Fibroblast of the conjunctiva (primary cell): ENCODE results near the gene SDC1.

Experiments used
- DNase-seq: peaks from one replicate; pipeline ENCODE4 v3.0.0-alpha.2; 2010; ENCODE audit warnings: low read depth

The SDC1 gene

DNA sequence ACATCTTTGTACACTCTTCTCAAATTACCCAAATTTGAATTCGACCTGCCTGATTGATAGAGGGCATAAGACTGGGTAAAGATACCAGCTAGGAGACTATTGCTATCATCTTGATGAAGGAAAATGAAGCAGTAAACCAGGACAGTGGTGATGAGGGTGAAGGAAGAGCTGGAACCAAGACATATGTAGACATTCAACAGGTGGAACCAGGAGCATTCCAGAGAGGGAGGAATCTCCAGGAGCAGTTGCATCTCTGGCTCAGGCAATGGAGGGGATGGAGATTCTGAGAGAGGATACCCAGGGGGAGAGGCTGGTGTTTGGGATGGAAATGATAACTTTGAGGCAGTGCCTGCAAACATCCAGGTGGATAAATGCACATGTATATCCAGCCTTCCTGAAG is 41.6 kb downstream of the SDC1 start:
- DNase-seq: no peak

DNA sequence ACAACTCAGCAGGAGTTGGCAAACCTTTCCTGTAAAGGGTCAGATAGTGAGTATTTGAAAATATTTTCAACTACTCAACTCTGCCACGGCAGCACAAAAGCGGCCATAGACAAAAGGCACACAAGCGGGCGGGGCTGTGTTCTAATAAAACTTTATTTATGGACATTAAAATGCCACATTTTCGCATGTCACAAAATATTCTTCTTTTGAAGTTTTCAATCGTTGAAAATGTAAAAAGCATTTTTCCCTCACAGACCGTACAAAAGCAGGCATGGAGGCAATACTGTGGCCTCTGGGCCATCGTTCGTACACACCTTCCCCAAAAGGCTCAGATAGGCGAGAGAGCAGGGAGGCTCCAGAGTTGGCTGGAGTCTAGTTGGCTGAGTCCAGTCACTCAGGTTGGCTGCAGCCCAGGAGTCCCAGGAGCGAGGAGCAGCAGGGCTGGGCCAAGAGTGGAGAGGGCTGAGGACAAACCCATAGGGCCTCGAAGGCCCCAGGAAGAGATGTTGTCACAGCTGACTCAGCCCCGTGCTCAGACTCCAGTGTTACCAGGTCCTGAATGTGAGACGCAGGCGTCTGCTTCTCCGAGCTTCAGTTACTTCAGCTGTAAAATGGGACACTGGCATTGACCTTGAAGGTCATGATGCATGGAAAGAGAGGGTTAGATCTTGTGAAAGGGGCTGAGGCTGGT is 42.5 kb downstream of the SDC1 start:
- DNase-seq: no peak

DNA sequence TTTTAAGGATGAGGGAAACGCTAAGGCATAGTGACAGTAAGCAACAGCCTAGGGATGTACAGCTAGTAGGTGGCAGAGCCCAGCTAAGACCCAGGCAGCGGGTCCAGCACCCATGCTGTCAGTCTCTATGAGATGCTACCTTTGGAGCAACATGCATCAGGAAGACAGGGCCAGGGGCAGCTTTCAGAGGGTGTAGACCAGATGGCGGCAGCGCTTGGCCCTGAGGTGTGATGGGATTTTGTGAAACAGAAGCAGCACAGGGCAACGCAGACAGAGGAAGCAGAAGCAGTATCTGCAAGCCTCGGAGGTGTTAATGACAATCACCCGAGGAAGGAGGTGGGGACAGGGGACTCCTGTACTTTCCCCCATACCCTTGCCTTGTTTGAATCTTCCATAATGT is 43.2 kb downstream of the SDC1 start:
- DNase-seq: no peak

DNA sequence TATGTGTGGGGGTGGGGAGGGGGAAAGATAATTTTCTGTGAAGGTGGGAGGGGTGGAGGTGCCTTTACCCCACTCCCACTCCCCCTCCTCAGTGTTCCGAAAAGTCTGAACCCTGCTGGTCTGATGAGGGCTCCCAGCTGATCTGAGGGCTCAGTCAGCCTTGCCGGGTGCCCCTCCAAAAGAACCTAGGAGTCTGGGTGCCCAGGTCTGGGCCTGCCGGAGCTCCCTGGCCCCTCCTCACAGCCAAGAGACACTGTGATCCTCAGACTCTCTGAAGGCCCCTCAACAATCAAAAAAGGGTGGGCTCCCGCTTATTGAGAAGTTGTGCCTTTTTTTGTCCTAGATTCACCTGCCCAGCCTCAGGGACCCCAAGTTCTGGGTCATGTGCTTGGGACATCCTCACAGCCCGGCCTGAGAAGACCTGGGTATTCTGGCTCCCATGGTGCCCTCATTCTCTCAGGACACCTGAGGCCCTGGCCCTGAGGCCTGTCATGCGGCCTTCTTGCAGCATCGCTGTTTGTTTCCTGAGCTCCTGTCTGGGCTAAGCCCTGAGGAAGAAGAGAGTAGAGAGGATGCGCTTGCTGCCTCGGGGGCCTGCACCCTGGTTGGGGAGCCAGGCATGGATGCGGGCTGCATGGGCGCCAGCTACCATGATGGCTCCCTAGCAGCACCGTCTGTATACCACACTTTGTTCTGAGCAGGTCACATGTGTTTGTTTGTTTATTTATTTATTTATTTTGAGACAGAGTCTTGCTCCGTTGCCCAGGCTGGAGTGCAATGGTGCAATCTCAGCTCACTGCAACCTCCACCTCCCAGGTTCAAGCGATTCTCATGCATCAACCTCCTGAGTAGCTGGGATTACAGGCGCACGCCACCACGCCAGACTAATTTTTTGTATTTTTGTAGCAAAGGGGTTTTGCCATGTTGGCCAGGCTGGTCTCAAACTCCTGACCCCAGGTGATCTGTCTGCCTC is 44.0 kb downstream of the SDC1 start:
- DNase-seq: no peak

DNA sequence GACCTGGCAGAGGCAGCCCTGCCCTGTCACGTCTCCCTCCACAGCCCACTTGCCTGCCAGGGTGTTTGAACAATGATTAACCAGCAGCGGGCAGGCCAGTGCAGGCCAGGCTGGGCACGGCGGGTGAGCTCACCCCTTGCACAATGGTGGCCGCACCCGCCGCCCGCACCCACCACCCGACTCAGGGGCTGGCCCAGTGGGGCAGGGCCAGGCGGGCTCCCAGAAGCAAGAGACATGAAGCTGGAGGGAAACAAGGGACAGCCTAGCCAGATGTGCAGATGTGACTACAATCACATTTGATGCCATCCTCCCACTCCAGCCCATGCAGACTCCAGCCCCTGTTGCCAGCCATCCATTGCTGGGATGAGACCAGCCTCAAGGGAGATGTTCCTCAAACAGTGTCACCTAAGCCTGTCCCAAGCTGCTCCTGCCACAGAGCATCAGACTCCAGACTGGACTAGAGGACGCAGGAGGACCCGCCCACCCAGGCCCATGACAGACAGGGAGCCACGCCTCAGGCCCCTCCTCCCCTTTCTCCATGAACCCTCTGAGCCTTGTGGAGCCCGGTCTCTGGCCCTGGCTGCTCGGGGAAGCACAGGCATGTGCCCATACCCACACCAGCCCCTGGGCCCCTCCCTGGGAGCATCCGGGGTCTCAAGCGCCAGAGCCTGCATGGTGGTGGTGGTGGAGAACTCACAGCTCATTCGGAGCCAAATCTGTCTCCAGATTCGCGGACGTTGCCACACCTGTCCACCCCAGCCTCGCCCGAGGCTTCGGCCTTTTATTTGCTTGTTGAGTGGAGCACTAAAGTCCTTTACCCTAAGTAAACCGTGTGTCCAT is 45.0 kb downstream of the SDC1 start:
- DNase-seq: no peak

DNA sequence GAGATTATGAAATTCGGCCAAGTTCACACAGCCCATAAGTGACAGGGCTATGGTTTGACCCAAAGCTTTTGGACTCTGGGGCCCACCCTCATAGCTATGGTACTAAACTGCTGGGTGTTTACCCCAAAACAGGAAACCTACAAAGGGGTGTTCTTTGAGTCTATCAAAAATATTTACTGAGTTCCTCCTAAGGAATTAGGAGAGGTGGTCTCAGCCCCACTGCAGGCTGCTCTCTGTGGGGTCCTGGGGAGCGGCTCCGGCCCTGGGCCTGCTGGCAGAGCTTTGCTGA is 45.5 kb downstream of the SDC1 start:
- DNase-seq: no peak

DNA sequence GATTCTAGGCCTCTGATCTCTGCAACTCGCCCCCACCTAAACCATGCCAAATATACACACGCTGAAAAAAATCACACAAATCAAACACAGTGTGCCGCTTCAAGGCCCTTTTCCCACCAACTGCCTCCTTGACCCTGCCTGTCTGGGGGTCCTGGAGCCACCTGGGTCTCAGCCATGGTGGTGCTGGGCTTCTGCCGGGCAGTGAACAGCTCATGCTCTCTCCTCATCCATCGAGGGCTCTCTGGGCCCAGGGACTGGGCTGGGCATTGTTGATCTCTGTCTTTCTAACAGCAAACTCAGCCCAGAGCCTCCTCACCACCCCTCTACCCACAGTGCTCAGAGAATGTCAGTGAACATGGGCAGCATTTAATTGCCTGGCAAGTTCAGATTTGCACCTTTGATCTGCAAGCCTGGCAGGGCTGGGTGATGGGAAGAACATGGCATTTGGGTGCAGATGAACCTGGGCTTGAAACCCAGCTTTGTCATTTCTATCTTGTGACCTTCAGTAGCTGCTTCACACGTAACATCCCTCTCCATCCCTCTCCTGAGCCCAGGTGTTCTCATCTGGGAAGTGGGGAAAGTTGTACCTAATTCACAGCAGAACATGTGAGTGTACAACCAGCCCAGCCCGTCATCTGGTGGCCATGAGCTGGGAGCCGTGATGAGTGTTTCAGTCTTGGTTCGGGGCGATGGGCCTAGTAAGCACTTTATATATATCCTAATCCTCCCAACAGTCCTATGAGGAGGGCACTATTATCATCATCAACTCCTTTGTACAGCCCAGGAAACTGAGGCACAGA is 46.1 kb downstream of the SDC1 start:
- no peak for DNase-seq

DNA sequence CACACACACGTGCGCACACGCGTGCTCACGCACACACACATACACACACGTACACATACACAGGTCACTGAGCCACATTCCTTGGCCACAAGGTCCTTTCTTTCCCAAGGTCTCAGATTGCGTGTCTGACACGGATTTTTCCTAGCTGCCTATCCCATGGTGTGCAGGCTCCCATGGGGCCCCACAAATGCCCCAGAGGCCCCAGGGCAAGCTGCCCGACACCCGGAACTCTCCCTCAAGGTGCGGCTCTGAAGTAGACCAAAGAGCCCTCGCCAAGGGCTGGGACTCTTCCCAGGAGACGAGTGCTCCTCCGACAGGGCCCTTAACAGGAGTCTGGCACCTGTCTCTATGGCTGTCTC is 46.7 kb downstream of the SDC1 start:
- DNase-seq: no peak

DNA sequence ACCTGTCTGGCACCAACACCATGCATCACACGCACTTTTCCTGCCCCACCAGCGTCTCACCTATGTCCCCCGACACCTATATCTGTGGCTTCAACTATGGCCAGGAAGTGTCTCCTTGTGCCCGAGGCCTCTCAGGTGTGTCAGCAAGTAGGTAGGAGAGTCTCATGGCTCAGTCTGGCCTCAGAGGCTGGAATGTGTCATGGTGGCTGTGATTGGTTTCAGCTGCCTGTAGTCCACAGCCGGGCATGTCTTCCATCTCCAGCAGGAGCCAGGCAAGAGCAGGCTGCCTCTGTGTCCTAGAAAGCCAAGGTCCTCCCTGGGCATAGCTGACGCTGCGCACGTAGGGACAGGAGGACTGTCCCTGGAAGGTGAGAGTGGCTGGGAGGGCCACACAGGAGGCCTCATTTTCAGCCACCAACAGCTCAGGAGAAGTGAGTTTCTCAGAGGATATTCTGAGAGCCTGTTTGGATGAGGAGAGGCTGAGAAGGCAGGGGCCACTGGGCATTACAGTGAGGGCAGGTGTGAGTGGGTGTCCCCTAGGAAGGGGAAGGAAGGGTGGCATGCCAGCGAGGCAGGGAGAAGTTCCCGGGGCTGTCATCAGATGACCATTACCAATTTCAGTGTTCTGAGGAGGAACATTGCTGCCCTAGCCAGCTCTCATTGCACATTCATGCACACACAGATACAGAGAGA is 47.2 kb downstream of the SDC1 start:
- DNase-seq: no peak

DNA sequence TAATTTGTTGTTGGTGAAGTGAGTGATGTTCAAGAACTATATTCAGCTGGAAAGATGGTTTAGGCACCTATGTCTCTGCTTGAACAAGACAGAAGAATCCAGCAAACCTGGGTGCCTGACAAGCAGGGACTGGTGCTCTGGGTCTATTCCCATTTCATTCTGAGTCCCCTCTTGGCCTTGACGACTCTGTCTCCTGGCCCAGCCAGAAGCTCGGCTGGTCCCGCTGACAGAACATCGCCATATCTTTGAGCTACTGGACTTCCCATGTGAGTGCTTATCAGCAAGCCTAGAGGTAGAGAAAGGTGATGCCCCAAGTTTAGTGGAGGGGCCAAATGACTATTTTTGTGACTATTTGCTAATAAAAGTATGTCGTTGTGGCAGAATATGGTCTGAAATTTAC is 48.2 kb downstream of the SDC1 start:
- no peak for DNase-seq

DNA sequence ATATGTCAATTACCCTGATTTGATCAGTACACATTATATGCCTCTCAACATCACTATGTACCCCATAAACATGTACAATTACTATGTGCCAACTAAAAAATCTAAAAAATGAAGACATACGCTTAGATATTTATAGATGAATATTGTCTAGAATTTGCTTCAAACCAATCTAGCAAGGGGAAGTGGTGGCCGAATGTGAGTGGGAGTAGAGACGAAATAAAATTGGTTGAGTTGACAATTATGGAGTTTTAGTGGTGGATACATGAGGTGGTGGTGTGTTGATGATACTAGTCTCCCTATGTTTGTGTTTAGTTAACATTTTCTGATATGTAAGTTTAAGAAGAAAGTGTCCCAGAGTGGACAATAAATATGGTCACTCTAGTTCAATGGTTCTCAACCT is 49.0 kb downstream of the SDC1 start:
- no peak for DNase-seq

DNA sequence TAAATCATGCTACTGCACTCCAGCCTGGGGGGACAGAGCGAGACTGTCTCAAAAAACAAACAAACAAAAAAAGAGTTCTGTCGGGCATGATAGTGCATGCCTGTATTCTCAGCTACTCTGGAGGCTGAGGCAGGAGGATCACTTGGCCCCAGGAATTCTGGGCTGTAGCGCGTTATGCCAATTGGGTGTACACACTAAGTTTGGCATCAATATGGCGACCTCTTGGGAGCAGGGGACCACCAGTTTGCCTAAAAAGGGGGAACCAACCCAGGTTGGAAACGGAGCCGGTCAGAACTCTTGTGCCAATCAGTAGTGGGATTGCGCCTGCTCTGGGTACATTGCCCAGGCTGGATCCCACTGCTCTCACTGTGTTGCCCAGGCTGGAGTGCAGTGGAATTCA is 49.7 kb downstream of the SDC1 start:
- DNase-seq: no peak

DNA sequence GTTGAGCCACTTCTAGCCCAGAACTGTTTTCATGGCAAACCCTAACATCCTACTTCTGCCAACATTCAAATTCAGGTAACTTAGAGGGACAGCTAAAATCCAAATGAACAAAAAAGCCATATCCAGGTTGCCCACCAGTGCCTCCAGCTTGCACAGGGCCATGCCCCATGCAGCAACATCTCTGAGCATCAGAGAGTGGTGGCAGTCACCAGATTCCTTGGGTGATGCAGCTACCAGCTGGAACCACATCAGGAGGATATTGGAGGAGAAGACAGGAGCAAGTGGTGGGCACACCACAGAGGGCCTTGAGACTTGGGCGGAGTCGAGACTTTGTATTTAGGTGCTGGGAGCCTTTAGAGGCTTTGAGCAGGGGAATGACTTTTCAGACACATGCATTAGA is 50.5 kb downstream of the SDC1 start:
- no peak for DNase-seq

DNA sequence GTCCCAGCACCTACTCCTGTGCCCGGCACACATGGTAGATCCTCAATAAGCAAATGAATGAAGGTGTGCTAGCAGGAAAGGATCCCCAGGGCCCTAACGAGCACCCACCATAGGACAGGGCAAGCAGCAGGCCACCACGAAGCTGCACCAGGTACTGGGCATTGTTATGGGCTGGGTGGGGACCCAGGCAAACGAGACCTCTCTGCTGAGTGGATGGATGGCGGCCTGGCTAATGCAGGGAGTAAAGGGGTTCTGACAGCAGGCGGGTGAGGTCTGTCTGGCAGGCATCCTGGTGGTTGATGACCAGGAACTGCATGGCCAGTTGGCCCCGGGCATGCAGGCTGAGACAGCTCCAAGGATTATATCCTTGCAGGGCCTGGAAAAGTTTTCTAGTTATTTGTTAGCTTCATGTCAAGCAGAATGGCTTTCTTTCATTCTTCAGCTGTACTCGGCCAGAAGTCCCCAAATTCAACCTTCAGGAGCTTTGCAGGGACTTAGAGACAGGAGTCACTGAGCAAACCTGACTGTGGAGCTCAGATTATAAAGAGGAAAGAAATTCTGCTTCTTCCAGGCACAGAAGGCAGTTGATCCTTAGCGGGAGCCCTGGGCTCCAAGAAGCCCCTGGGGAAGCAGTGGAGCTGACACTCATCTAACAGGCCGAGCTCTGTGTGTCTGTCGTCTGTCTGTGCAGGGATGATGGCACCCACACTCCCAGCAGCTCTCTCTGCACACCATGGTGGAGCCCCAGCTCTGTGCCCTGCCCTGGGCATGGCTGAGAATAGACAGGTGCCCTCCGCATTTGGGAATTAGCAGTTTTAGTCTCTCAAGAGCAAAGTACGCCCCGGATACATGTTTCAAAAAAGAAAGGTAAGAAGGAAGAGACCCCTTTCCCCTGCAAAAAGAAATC is 51.2 kb downstream of the SDC1 start:
- no peak for DNase-seq

DNA sequence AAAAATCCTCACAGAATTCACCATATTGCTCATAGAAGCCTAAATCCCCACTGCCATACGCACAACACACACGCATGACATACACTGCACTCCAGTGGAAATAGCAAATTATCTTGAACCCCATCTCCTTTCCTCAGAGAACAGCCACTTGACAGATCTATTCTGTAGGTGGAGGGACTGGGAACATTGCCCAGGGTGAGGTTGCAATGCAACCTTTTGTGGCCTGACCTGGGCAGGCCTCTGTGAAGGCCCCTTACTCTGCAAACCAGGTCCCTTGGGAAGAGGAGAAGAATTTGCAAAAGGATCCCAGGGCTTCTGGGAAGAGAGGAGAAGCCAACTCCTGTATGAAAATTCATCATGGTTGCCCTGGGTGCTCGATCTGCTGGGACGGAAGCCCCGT is 51.9 kb downstream of the SDC1 start:
- DNase-seq: no peak

DNA sequence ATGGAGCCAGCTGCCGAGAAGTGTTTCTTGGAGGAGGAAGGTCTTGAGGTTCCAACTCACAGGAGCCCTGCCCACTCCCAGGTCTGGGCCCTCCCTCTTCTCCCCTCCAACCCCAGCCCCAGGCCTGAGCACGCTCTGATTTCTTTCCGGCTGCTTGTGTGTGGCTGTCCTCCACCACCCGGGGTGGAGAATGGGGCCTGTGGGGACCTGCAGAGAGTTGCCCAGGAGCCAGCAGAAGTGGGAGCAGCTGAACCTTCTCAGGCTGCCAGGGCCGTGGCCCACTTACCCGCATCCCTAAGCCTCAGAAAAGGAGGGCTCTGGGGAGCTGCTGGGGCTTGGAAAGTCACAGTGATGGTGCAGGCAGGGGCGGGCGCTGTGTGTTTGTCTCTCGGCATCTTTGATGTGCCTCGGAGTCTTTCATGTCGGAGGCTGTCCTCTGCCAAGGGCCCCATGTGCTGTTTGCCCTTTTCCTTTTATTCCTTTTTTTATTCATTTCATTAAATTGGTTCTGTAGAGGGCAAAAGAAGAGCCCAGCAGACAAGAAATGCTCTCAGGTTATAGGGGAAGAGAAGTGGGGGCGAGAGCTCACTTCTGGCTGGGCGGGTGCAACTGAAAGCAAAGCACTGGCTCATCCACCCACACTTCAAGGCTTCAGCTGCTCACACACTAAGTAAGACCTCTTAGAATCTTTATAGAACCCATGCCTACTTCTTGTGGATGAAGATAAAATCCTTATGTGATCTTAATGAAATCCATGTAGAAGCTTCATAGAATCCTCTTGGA is 52.5 kb downstream of the SDC1 start:
- DNase-seq: no peak

DNA sequence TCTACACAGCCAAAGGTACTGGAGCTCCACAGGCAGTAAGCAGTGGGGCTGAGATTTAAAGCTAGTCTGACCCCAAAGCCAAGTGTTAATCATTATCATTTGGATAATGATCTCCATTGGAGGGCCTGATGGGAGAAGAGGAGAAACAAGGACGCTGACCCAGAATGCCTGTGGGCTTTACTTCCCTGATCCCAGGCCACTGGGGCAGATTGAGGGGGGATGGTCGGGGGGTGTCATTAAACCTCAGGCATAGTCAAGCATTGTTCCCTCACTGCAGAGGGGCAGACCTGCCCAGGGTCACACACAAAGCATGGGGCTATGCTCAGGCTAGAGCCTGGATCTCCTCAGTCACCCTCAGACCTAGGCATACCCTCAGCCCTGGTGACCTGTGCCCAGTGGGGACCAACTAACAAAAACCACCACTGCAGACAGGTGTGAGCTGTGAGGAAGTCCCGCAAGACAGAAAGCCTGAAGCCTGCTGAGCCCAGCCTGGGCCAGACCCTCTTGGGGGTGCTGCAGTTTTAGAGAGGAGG is 53.4 kb downstream of the SDC1 start:
- no peak for DNase-seq

DNA sequence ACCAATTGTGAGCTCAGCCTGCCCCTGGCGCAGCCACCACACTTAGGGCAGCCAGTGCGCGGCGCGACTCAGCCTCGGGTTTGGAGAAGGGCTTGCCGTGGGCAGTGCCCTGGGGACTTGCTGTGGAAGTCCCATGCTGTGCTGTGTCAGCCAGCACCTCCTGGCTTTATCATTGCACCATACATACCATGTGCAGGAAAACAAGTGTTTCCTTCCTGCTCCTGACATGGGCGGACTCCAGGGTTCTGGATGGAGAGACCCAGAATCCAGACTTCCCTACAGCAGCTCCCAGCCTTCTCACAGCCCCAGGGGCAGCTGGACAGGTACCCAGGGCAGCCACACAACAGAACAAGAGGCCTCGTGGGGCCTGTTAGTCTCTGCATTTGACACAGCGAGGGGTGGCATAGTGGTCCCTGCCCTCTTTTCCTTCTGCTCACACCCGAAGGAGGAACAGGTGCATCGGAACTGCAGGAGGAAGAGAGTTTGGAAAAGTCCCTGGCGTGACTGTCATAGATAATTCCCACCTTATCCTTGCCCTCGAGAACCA is 54.2 kb downstream of the SDC1 start:
- no peak for DNase-seq
